K562 (cell line): Measurements from ENCODE around the gene HSDL2. TPM values are rescaled to one million over a fixed set of nuclear protein-coding genes. Genes with fewer than 3 reads are reported as not detected.

Experiments
- CREM ChIP-seq: IDR thresholded peaks from 2 replicates; pipeline ENCODE4 v1.6.1; 2014; ENCODE audit warnings: antibody characterized with exemption, low read depth
- ETV6 ChIP-seq, 3 experiments: fragments of 150-350 bp in 1 of 3; sonication (generic) in 1 of 3; formaldehyde crosslinking in 1 of 3; IDR thresholded peaks; 2 replicates each; pipeline versions ENCODE4 v1.6.1 to v1.8.0; 2014 to 2022; ENCODE audit warnings: borderline replicate concordance in 2 of 3, low read depth in 2 of 3, antibody characterized with exemption in 1 of 3, low read length in 1 of 3, mild to moderate bottlenecking in 1 of 3, missing genetic modification reagents in 1 of 3
- HMBOX1 ChIP-seq: sonication (generic); IDR thresholded peaks from 2 replicates; pipeline ENCODE4 v1.6.1; 2016
- HOXB6 ChIP-seq: fragments of 250-450 bp; sonication (Bioruptor Pico); IDR thresholded peaks from 2 replicates; pipeline ENCODE4 v1.5.1; 2022; ENCODE audit warnings: mild to moderate bottlenecking, borderline replicate concordance
- KDM1A ChIP-seq, 2 experiments: fragments of 450-650 bp; IDR thresholded peaks; 2 replicates each; pipeline ENCODE4 v1.6.1; 2016; ENCODE audit warnings: mild to moderate bottlenecking in 2 of 2
- MEIS2 ChIP-seq: fragments of 450-650 bp; IDR thresholded peaks from 2 replicates; pipeline ENCODE4 v1.6.1; 2014; ENCODE audit warnings: mild to moderate bottlenecking; ENCODE audit not compliant: partially characterized antibody
- RAD51 ChIP-seq: fragments of 450-650 bp; IDR thresholded peaks from 2 replicates; pipeline ENCODE4 v1.7.1; 2016; ENCODE audit warnings: low read depth, mild to moderate bottlenecking, borderline replicate concordance
- SP1 ChIP-seq: sonication (generic); formaldehyde crosslinking; IDR thresholded peaks from 2 replicates; pipeline ENCODE4 v1.8.1; 2022; ENCODE audit warnings: mild to moderate bottlenecking, missing genetic modification reagents
- SREBF2 ChIP-seq: sonication (generic); formaldehyde crosslinking; IDR thresholded peaks from 2 replicates; pipeline ENCODE4 v1.4.0; 2020; ENCODE audit warnings: mild to moderate bottlenecking, missing genetic modification reagents
- TAL1 ChIP-seq: fragments of 450-650 bp; IDR thresholded peaks from 2 replicates; pipeline ENCODE4 v1.6.1; 2016; ENCODE audit warnings: mild to moderate bottlenecking
- ZNF274 ChIP-seq: IDR thresholded peaks from 2 replicates; pipeline ENCODE4 v1.6.1; 2011; ENCODE audit warnings: low read depth, mild to moderate bottlenecking, low read length, moderate library complexity, borderline replicate concordance
- ZNF449 ChIP-seq: fragments of 250-450 bp; sonication (Bioruptor Pico); IDR thresholded peaks from 2 replicates; pipeline ENCODE4 v1.8.0; 2022; ENCODE audit warnings: moderate library complexity, mild to moderate bottlenecking, inconsistent platforms
- ZNF551 ChIP-seq: fragments of 250-450 bp; sonication (Bioruptor Pico); IDR thresholded peaks from 2 replicates; pipeline ENCODE4 v1.5.0; 2021; ENCODE audit warnings: mild to moderate bottlenecking, moderate library complexity
- ZNF668 ChIP-seq: fragments of 250-450 bp; sonication (Bioruptor Pico); IDR thresholded peaks from 2 replicates; pipeline ENCODE4 v1.8.0; 2022; ENCODE audit warnings: mild to moderate bottlenecking, inconsistent platforms
- polyA plus RNA-seq, 8 experiments: library from polyadenylated mRNA; depleted of rRNA in 4 of 8; stranded (reverse) in 5 of 8; unstranded in 3 of 8; fragments of >200 nt; fragmentation: Nextera tagmentation in 2 of 8; fragmentation: Illumina TruSeq in 1 of 8; extraction: Ambion mirVana in 2 of 8; extraction: Trizol in 1 of 8; gene quantifications; 2 replicates each; pipeline versions ENCODE4 v1.2.1 to v1.2.3, GENCODE V29; 2011 to 2014; ENCODE audit warnings: inconsistent platforms in 1 of 8, missing spikeins in 1 of 8
- total RNA-seq, 7 experiments: library from RNA; depleted of rRNA in 6 of 7; stranded (reverse); fragments of >200 nt in 6 of 7; fragmentation: Illumina TruSeq in 2 of 7; extraction: Trizol in 2 of 7; gene quantifications; 2 replicates each; pipeline versions ENCODE4 v1.2.1 to v1.2.3, GENCODE V29; 2011 to 2021; ENCODE audit warnings: low replicate concordance in 1 of 7
- TF ChIP-seq, protein P1 (sequence below), 2 experiments: fragments of 250-450 bp in 1 of 2; fragments of 450-650 bp in 1 of 2; sonication (Bioruptor Pico) in 1 of 2; IDR thresholded peaks; 2 replicates each; pipeline versions ENCODE4 v1.6.1 to v1.8.0; 2016 to 2021; ENCODE audit warnings: mild to moderate bottlenecking in 2 of 2, moderate library complexity in 2 of 2, missing compliant biosample characterization in 1 of 2, missing genetic modification characterization in 1 of 2
- TF ChIP-seq, protein P2 (sequence below): fragments of 250-450 bp; sonication (Bioruptor Pico); IDR thresholded peaks from 2 replicates; pipeline ENCODE4 v1.5.0; 2020; ENCODE audit warnings: mild to moderate bottlenecking
- TF ChIP-seq, protein P3 (sequence below): fragments of 450-650 bp; IDR thresholded peaks from 2 replicates; pipeline ENCODE4 v1.6.1; 2016; ENCODE audit warnings: mild to moderate bottlenecking

The HSDL2 gene
- total and polyA plus RNA-seq, 9 of the 15 experiments (the other 6 are each of a cell fraction or from before 2014, with no cell fraction given): 22.8 to 74.1 (median 35.6) TPM

GRCh38 chr9:112422417-112423148, 42.7 kb downstream of the HSDL2 start (continued):
- TF ChIP-seq RAD51 (no peak), KDM1A (IDR thresholded peaks at IDR 0.05) (peak; percentile 95 to 97), TAL1 (peak; percentile 100), CREM (peak; percentile 69), SP1 (CRISPR knock-in tag) (no peak), HMBOX1 (peak; percentile 91), ZNF449 (CRISPR knock-in tag) (no peak), MEIS2 (peak; percentile 96), ZNF668 (CRISPR knock-in tag) (no peak), HOXB6 (CRISPR knock-in tag) (no peak), SREBF2 (CRISPR knock-in tag) (no peak), ETV6 (IDR thresholded peaks at IDR 0.05; ENCODE audit: borderline replicate concordance in 1 of 2, low read depth in 2 of 2, low read length in 1 of 2) (peak in 1 of 2 experiments; percentile 85; a peak in 2 of 4 replicates), ETV6 (CRISPR knock-in tag; IDR thresholded peaks at IDR 0.05; ENCODE audit: borderline replicate concordance) (no peak), ZNF274 (no peak; the same call in 1 of the 2 replicates), ZNF551 (CRISPR knock-in tag) (no peak)
- TF ChIP-seq, protein P1, sequence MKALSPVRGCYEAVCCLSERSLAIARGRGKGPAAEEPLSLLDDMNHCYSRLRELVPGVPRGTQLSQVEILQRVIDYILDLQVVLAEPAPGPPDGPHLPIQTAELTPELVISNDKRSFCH (CRISPR knock-in tag; IDR thresholded peaks at IDR 0.05): no peak
- TF ChIP-seq, protein P1 (tag; IDR thresholded peaks at IDR 0.05): no peak
- TF ChIP-seq, protein P2, sequence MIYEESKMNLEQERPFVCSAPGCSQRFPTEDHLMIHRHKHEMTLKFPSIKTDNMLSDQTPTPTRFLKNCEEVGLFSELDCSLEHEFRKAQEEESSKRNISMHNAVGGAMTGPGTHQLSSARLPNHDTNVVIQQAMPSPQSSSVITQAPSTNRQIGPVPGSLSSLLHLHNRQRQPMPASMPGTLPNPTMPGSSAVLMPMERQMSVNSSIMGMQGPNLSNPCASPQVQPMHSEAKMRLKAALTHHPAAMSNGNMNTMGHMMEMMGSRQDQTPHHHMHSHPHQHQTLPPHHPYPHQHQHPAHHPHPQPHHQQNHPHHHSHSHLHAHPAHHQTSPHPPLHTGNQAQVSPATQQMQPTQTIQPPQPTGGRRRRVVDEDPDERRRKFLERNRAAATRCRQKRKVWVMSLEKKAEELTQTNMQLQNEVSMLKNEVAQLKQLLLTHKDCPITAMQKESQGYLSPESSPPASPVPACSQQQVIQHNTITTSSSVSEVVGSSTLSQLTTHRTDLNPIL: no peak
- TF ChIP-seq, protein P3, sequence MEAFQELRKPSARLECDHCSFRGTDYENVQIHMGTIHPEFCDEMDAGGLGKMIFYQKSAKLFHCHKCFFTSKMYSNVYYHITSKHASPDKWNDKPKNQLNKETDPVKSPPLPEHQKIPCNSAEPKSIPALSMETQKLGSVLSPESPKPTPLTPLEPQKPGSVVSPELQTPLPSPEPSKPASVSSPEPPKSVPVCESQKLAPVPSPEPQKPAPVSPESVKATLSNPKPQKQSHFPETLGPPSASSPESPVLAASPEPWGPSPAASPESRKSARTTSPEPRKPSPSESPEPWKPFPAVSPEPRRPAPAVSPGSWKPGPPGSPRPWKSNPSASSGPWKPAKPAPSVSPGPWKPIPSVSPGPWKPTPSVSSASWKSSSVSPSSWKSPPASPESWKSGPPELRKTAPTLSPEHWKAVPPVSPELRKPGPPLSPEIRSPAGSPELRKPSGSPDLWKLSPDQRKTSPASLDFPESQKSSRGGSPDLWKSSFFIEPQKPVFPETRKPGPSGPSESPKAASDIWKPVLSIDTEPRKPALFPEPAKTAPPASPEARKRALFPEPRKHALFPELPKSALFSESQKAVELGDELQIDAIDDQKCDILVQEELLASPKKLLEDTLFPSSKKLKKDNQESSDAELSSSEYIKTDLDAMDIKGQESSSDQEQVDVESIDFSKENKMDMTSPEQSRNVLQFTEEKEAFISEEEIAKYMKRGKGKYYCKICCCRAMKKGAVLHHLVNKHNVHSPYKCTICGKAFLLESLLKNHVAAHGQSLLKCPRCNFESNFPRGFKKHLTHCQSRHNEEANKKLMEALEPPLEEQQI: peak; percentile 99
